CD4-positive, alpha-beta T cell (primary cell): ENCODE data around the gene ATG16L1. TPM values are rescaled to one million over a fixed set of nuclear protein-coding genes. Genes with fewer than 3 reads are reported as not detected.

ENCODE experiments used
- ATAC-seq: fragments of 200-7000 bp; cut with Tn5 transposase; one replicate; pipeline ENCODE4 v1.10.0; 2022; ENCODE audit warnings: mild to moderate bottlenecking; ENCODE audit not compliant: poor library complexity
- CTCF ChIA-PET: fragments of 350-600 bp; sonication (Branson Sonifier 250); formaldehyde crosslinking; loops from one replicate; lab custom pipeline; 2021; ENCODE audit warnings: antibody characterized with exemption, inconsistent platforms; lab: Charles Lee
- POLR2A ChIA-PET: fragments of 350-600 bp; sonication (Branson Sonifier 250); formaldehyde crosslinking; loops from one replicate; lab custom pipeline; 2021; ENCODE audit warnings: antibody characterized with exemption, inconsistent platforms; lab: Charles Lee
- DNase-seq, 14 experiments: peaks; one replicate each; pipeline ENCODE4 v3.0.0-alpha.2; 2013 to 2020; ENCODE audit warnings: mixed read lengths in 2 of 14
- H3K27ac ChIP-seq, 2 donors: one replicate each; pipeline versions ENCODE4 v1.5.1 to v1.7.0; 2013; ENCODE audit warnings: low read length in 2 of 2, low read depth in 1 of 2, mild to moderate bottlenecking in 1 of 2
- H3K27me3 ChIP-seq, 2 experiments: 1 replicate in 1 of 2; 2 replicates in 1 of 2; pipeline versions ENCODE4 v1.6.1 to v1.7.0; 2013; ENCODE audit warnings: low read length in 2 of 2, control low read depth in 1 of 2, mild to moderate bottlenecking in 1 of 2, moderate library complexity in 1 of 2; ENCODE audit not compliant: insufficient read depth in 2 of 2, control insufficient read depth in 1 of 2
- H3K36me3 ChIP-seq: one replicate; pipeline ENCODE4 v1.6.1; 2013; ENCODE audit warnings: low read length, control low read depth; ENCODE audit not compliant: insufficient read depth
- H3K4me1 ChIP-seq: one replicate; pipeline ENCODE4 v1.6.1; 2013; ENCODE audit warnings: low read length, control low read depth; ENCODE audit not compliant: insufficient read depth
- H3K4me3 ChIP-seq: one replicate; pipeline ENCODE4 v1.5.1; 2013; ENCODE audit warnings: mild to moderate bottlenecking, low read length, moderate library complexity
- H3K9me3 ChIP-seq, 2 experiments: 1 replicate in 1 of 2; 2 replicates in 1 of 2; pipeline versions ENCODE4 v1.6.1 to v1.7.0; 2013; ENCODE audit warnings: low read length in 2 of 2, mild to moderate bottlenecking in 2 of 2, control low read depth in 1 of 2, moderate library complexity in 1 of 2; ENCODE audit not compliant: control insufficient read depth in 1 of 2, insufficient read depth in 1 of 2
- H3K27ac Mint-ChIP-seq: one replicate; pipeline ENCODE4 v1.8.0; 2020; ENCODE audit warnings: mixed read lengths
- H3K27me3 Mint-ChIP-seq: one replicate; pipeline ENCODE4 v1.8.0; 2021; ENCODE audit warnings: mixed read lengths
- H3K36me3 Mint-ChIP-seq: one replicate; pipeline ENCODE4 v1.8.0; 2021; ENCODE audit warnings: low read depth, mixed read lengths
- H3K4me1 Mint-ChIP-seq: one replicate; pipeline ENCODE4 v1.8.0; 2021; ENCODE audit warnings: low read depth, mixed read lengths
- H3K4me3 Mint-ChIP-seq: one replicate; pipeline ENCODE4 v1.8.0; 2020; ENCODE audit warnings: mild to moderate bottlenecking, mixed read lengths
- H3K9me3 Mint-ChIP-seq: one replicate; pipeline ENCODE4 v1.8.0; 2020; ENCODE audit warnings: mixed read lengths
- intact Hi-C, 2 experiments: fragments of 100-400 bp; cut with DNase I in 1 of 2; cut with micrococcal nuclease in 1 of 2; formaldehyde crosslinking; loops; one replicate each; pipeline versions ENCODE4 v1.15.1 to v1.9.0; 2023 to 2025; cut with DNase I, micrococcal nuclease
- total RNA-seq, 174 experiments: library from RNA in 2 of 174; stranded (reverse) in 2 of 174; gene quantifications; one replicate each; pipeline ENCODE4 v1.2.3 and lab custom pipeline; 2021 to 2026
- TF ChIP-seq, protein P1 (sequence below): fragments of 200-600 bp; IDR thresholded peaks from one replicate; pipeline ENCODE4 v1.8.0; 2022; ENCODE audit warnings: antibody characterized with exemption, mild to moderate bottlenecking

The ATG16L1 gene
- total RNA-seq, 2 experiments from 2014 or later, result 134 to 135 TPM

GRCh38 chr2:233233618-233234230, 17.7 kb upstream of the ATG16L1 start:
- H3K27ac ChIP-seq, result peak overlapping the region in 1 of 2 donors; percentile 23
- CTCF ChIA-PET, result interaction anchor here (1.0 kb wide), 1 partner anchor 17 kb away, joined by 4 read pairs; the partner anchor contains the start of gene ATG16L1
- H3K27ac Mint-ChIP-seq, result peak overlapping the region; percentile 50
- no peak for ATAC-seq
- no peaks in the 10 kb centered on the region for H3K9me3 Mint-ChIP-seq
- DNase-seq, result no peak
- peak overlapping the region; percentile 40 for H3K4me3 Mint-ChIP-seq
- H3K36me3 ChIP-seq, result no peaks in the 10 kb centered on the region
- H3K4me1 Mint-ChIP-seq, result peaks cover 40% of the 10 kb centered on the region
- peaks cover 0 to 3% of the 10 kb centered on the region in 2 experiments for H3K9me3 ChIP-seq
- no peaks in the 10 kb centered on the region for H3K36me3 Mint-ChIP-seq
- intact Hi-C loops, result no loop called here
- TF ChIP-seq, protein P1, sequence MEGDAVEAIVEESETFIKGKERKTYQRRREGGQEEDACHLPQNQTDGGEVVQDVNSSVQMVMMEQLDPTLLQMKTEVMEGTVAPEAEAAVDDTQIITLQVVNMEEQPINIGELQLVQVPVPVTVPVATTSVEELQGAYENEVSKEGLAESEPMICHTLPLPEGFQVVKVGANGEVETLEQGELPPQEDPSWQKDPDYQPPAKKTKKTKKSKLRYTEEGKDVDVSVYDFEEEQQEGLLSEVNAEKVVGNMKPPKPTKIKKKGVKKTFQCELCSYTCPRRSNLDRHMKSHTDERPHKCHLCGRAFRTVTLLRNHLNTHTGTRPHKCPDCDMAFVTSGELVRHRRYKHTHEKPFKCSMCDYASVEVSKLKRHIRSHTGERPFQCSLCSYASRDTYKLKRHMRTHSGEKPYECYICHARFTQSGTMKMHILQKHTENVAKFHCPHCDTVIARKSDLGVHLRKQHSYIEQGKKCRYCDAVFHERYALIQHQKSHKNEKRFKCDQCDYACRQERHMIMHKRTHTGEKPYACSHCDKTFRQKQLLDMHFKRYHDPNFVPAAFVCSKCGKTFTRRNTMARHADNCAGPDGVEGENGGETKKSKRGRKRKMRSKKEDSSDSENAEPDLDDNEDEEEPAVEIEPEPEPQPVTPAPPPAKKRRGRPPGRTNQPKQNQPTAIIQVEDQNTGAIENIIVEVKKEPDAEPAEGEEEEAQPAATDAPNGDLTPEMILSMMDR, result no peak
- no peak overlapping the region for H3K4me3 ChIP-seq
- no peaks in the 10 kb centered on the region for H3K27me3 Mint-ChIP-seq
- no peaks in the 10 kb centered on the region for H3K27me3 ChIP-seq
- POLR2A ChIA-PET, result interaction anchor here (0.6 to 1.2 kb wide), 3 partner anchors 17 to 234 kb away, joined by 3 to 4 read pairs (median 4); no protein-coding TSS in a partner anchor
- peaks cover 73% of the 10 kb centered on the region for H3K4me1 ChIP-seq

DNA sequence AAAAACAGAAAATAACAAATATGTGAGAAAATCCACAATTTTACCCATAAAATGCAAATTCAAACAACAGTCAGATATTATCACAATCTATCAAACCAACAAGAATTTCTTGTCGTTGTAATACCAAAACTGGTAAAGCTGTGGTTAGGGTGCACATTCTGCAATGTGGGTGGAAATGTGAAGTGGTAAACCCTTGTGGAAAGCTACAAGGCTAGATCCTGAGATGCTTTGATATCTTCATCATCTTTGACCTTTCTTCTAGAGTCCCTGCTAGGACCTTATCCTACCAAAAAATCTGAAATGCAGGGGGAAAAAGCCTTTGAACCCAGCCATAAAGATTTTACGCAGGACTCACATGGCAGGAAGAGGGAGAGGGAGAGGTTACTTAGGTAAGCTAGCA, 17.2 kb upstream of the ATG16L1 start:
- Histone ChIP-seq H3K27ac (peak overlapping the region in 1 of 2 donors; percentile 38), H3K4me3 (no peak overlapping the region), H3K4me1 (peaks cover 79% of the 10 kb centered on the region), H3K36me3 (no peaks in the 10 kb centered on the region), H3K9me3 (peaks cover 0 to 5% of the 10 kb centered on the region in 2 experiments), H3K27me3 (no peaks in the 10 kb centered on the region)
- H3K4me3 Mint-ChIP-seq, result peak overlapping the region; percentile 40
- TF ChIP-seq, protein P1, result no peak
- peak overlapping the region; percentile 50 for H3K27ac Mint-ChIP-seq
- ChIA-PET CTCF (interaction anchor here (1.0 kb wide), 1 partner anchor 17 kb away, joined by 4 read pairs; the partner anchor contains the start of gene ATG16L1), POLR2A (interaction anchor here (1.2 kb wide), 2 partner anchors 16 to 34 kb away, joined by 3 to 4 read pairs; no protein-coding TSS in a partner anchor)
- DNase-seq (peak in 2 of 14 experiments; percentile 28 to 30), ATAC-seq (peak; percentile 32)
- intact Hi-C loops, result no loop called here
- H3K9me3 Mint-ChIP-seq, result no peaks in the 10 kb centered on the region
- peaks cover 46% of the 10 kb centered on the region for H3K4me1 Mint-ChIP-seq
- H3K36me3 Mint-ChIP-seq, result no peaks in the 10 kb centered on the region
- no peaks in the 10 kb centered on the region for H3K27me3 Mint-ChIP-seq

- POLR2A ChIA-PET, result interaction anchor here (0.7 to 1.2 kb wide), 2 partner anchors 16 to 96 kb away, joined by 4 read pairs; no protein-coding TSS in a partner anchor
- Mint-ChIP-seq H3K36me3 (no peaks in the 10 kb centered on the region), H3K9me3 (no peaks in the 10 kb centered on the region), H3K27ac (no peak overlapping the region), H3K27me3 (no peaks in the 10 kb centered on the region), H3K4me3 (no peak overlapping the region), H3K4me1 (peaks cover 53% of the 10 kb centered on the region)
- DNase-seq (no peak), ATAC-seq (no peak)
- H3K4me1 ChIP-seq, result peaks cover 82% of the 10 kb centered on the region
- no peaks in the 10 kb centered on the region for H3K36me3 ChIP-seq
- H3K9me3 ChIP-seq, result peaks cover 0 to 8% of the 10 kb centered on the region in 2 experiments
- no peaks in the 10 kb centered on the region for H3K27me3 ChIP-seq
- H3K4me3 ChIP-seq, result no peak overlapping the region
- no peak overlapping the region for H3K27ac ChIP-seq
- intact Hi-C loops, result no loop called here
- TF ChIP-seq, protein P1, result no peak
- CTCF ChIA-PET, result interaction anchor here (0.7 kb wide), 1 partner anchor 17 kb away, joined by 3 read pairs; the partner anchor contains the start of gene ATG16L1
These were observed 16.5 kb upstream of the ATG16L1 start for GRCh38 chr2:233234996-233235395.
